GM18517 (cell line): Measurements from ENCODE around the gene EVA1C.
"Not testable (repeated sequence)": the region's sequence is repeated elsewhere in the genome, so short reads cannot be mapped to it uniquely, and the experiment has no call there.

ENCODE experiments used
- ATAC-seq: cut with Tn5 transposase; IDR thresholded peaks from one replicate; pipeline ENCODE4 v1.9.1; 2021; ENCODE audit warnings: mild to moderate bottlenecking, moderate library complexity; ENCODE audit not compliant: unreplicated experiment

Gene EVA1C

GRCh38 chr21:32484706-32485380, 72.3 kb downstream of the EVA1C start:
- no peak for ATAC-seq

- ATAC-seq: no peak
These were observed 79.9 kb downstream of the EVA1C start for GRCh38 chr21:32492376-32492775.

- no peak for ATAC-seq
These were observed 82.6 kb downstream of the EVA1C start for GRCh38 chr21:32494934-32495709.

DNA sequence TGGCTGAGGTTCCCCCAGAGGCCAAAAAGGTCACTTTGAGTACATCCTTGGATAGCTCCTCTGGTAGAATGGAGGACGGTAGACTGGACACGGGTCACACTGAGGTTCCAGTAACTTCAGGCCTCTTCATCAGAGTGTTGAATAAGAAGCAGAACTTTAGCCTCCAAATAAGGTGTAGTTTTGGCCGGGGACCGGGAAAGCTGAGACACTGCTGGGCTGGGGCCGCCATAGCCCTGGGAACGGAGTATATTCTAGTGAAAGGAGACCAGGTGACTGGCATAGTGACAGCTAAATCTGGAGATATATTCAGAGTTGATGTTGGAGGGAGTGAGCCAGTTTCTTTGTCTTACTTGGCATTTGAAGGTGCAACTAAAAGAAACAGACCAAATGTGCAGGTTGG, 84.1 kb downstream of the EVA1C start:
- ATAC-seq: no peak

DNA sequence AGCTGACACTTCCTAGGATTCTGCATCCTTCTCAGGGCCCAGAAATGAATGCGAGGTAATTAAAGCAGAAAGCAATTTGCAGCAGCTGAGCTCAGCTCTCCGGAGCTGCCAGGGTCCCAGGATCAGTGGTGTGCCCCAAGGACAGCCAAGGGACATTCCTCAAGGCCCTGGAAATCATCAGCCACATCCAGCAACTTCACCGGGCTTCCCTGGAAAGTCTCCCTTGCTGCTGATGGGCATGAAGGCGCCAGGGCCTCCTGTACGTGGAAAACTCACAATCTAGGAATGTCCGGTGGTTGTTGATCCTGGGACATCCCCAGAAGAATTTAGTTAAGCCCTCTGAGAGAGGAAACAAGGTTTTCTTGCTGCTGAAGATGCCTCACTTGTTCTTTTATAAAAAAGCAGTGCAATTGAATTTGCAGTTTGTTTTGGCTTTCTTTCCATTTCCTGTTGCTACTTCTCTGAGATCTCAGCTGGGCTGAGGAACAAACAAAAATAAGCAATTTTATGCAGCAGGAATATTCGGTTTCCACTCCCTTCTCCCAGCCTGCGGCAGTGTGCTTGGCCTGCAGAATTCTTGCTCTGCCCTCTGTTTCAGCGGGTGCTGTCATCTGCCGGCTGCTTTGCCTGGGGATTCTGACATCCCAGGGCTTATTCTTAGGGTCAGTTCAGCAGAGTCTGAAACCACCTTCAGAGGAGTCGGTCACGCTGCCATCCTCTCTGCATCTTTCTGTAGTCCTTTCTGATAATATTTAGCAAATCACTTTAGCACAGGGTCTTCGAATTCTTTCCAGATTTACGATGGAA, 86.9 kb downstream of the EVA1C start:
- ATAC-seq: no peak

- ATAC-seq: not testable (repeated sequence)
These were observed 91.1 kb downstream of the EVA1C start for GRCh38 chr21:32503641-32504040.

GRCh38 chr21:32505767-32506166, 93.3 kb downstream of the EVA1C start:
- ATAC-seq: not testable (repeated sequence)

GRCh38 chr21:32506411-32506965, 94.0 kb downstream of the EVA1C start:
- not testable (repeated sequence) for ATAC-seq

DNA sequence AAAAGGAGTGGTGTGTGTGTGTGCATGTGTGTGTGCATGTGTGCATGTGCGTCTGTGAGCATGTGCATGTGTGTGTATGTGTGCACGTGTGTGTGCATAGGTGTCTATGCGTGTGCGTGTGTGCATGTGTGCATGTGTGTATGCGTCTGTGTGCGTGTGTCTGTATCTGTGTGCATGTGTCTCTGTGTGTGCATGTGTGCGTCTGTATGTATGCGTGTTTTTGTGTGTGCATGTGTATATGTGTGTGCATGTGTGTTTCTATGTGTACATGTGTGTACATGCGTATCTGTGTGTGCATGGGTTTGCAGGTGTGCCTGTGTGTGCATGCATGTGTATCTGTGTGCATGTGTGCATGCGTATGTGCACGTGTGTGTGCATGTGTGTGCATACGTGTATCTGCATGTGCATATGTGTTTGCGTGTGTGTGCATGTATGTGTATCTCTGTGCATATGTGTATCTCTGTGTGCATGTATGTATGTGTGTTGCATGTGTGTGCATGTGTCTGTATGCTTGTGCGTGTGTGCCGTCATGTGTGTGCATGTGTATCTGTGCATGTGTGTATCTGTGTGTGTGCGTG, 94.9 kb downstream of the EVA1C start:
- no peak for ATAC-seq

- not testable (repeated sequence) for ATAC-seq
These were observed 95.5 kb downstream of the EVA1C start for GRCh38 chr21:32508036-32508435.

- no peak for ATAC-seq
These were observed 96.1 kb downstream of the EVA1C start for GRCh38 chr21:32508558-32508957.

- not testable (repeated sequence) for ATAC-seq
These were observed 96.5 kb downstream of the EVA1C start for GRCh38 chr21:32508975-32509374.

DNA sequence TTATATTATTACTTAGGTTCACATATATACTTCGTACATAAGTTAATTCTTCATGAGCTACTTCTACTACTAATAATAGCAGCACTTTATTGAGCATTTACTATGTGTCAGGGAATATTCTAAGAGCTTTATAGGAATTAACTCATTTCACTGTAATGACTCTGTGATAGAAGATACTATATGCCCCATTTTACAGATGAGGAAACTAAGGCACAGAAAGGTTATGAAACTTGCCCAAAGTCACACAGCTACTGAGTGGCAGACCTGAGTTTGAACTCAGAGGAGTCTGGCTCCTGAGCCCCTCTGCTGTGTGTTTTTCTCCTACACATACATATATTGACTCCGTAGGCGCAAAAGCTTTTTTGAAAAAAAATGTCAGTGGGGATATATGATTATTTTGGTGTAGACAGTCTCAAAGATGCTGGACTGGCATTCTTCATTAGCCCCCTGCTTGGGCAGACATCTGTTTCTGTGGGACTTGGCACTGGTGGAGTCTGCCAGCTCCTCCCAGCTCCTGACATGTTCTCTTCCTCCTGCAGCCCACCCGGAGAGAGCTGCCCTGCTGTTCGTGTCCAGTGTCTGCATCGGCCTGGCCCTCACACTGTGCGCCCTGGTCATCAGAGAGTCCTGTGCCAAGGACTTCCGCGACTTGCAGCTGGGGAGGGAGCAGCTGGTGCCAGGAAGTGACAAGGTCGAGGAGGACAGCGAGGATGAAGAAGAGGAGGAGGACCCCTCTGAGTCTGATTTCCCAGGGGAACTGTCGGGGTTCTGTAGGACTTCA, 102.0 kb downstream of the EVA1C start:
- ATAC-seq: no peak

- no peak for ATAC-seq
These were observed 103.4 kb downstream of the EVA1C start for GRCh38 chr21:32515874-32516273.

DNA sequence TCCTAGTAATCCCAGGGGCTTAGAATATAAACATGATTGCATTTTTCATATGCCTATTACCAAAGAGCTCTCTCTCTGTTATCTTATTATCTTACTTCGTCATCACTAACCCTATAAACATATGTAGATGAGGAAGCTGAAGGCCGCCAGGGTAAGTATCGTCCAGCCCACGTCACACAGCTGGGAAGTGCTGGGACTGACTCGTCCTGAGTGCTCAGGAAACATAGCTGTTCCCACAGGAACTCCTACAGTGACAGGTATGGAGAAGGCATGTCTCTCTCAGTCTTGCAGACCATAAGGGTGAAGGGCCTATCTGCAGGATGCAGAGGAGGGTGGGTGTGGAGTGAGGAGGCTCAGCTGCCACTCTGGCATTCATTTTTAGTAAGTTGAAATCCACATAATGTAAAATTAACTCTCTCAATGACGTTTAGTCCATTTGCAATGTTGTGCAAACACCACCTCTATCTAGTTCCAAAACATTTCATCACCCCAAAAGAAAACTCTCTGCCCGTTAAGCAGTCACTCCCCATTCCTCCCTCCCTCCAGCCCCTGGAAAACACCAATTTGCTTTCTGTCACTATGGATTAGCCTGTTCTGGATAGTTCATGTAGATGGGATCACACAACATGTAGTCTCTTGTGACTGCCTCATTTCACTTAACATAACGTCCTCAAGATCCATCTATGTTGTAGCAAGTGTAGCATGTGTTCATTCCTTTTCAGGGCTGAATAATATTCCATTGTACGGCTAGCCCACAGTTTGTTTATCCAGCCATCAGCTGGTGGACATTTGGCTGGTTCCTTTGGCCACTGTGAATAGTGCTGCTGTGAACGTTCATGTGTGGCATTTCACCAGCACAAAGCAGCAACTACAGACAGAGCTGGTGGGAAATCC, 104.5 kb downstream of the EVA1C start:
- ATAC-seq: no peak

DNA sequence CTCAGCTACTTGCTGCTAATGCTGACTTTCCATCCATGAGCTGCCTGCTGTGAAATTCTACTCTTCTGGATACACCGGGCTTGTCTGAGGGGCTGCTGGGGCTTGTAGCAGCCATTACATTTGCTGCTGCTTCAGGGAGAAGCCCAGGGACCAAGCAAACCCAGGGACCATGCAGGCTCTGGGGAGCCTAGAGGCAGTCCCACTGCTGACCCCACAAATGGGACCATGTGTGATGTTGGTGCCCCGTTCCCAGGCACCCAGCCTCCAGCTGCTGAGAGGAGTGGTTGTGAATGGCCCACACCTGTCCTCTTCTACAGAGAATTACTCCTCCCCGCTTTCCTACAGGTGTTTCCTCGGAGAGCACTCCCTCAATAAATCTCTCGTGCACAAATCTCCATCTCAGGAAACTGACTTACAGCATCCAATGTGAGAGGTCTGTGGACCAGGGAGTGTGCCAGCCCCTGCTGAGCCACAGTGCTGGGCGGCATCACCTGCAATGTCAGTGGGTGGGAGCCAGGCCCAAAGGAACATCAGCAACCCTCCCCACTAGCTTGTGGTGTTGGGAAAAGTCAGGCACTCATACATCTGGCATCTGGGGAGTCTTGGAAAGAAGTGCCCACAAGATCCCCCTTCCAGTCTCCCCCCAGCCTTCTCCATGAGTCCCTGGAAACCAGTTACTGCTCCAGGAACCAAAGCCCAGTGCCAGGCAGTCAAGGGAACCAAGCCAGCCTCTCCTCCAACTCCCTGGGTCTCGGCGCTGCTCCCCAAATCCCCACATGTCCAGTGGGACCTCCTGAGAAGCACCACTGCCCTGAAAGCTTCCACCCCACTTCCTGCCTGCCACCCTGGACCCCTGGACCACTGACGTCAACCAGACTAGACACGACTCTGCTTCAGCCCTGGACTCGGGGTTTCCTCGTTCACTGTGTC, 107.7 kb downstream of the EVA1C start:
- no peak for ATAC-seq

- ATAC-seq: no peak
These were observed 108.6 kb downstream of the EVA1C start for GRCh38 chr21:32520875-32521735.
